Measurements from ENCODE around the gene TEX52. TPM values are rescaled to one million over a fixed set of nuclear protein-coding genes. Genes with fewer than 3 reads are reported as not detected.

Gene TEX52
- total RNA-seq, 3 donors from 2014 or later: not detected

GRCh38 chr12:2862876-2863275 is 6.0 kb upstream of the TEX52 start:
- intact Hi-C loops (cut with DNase I, micrococcal nuclease): no loop called here
- no peak for DNase-seq
- no peaks in the 10 kb centered on the region for H3K36me3 ChIP-seq (ENCODE audit: low read depth)
- no peaks in the 10 kb centered on the region for H3K9me3 ChIP-seq
- no peak overlapping the region for H3K4me3 ChIP-seq
- no peak for ATAC-seq
- TF ChIP-seq CTCF (IDR thresholded peaks at IDR 0.05): no peak
- H3K4me1 ChIP-seq (ENCODE audit: low read depth): no peaks in the 10 kb centered on the region

DNA sequence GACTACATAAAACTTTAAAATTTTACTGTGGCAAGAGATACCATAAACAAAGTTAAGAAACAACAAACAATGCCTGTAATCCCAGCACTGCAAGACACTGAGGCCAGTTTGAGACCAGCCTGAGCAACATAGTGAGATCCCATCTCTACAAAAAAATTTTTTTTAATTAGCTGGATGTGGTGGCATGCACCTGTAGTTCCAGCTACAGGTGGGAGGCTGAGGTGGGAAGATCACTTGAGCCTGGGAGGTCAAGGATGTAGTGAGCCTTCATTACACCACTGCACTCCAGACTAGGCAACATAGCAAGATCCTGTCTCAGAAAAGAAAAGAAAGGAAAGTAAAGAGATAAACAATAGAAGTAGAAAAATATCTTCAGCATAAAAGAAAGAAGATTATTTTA is 3.3 kb upstream of the TEX52 start:
- Histone ChIP-seq H3K4me1 (ENCODE audit: low read depth) (peaks cover 5% of the 10 kb centered on the region), H3K9me3 (no peaks in the 10 kb centered on the region), H3K36me3 (ENCODE audit: low read depth) (no peaks in the 10 kb centered on the region), H3K4me3 (no peak overlapping the region)
- ATAC-seq (no peak), DNase-seq (no peak)
- no peak for TF ChIP-seq CTCF (IDR thresholded peaks at IDR 0.05)
- intact Hi-C loops (cut with DNase I, micrococcal nuclease): no loop called here

GRCh38 chr12:2858944-2859421 is 2.1 kb upstream of the TEX52 start:
- no peak for ATAC-seq
- no peak for DNase-seq
- Histone ChIP-seq H3K9me3 (no peaks in the 10 kb centered on the region), H3K36me3 (ENCODE audit: low read depth) (no peaks in the 10 kb centered on the region), H3K4me3 (no peak overlapping the region), H3K4me1 (ENCODE audit: low read depth) (peaks cover 14% of the 10 kb centered on the region)
- intact Hi-C loops (cut with DNase I, micrococcal nuclease): loop anchor here in 1 of 2 donors (5.0 kb wide), 1 partner anchor 183 kb away; no protein-coding TSS in a partner anchor
- TF ChIP-seq CTCF (IDR thresholded peaks at IDR 0.05): no peak

- Histone ChIP-seq H3K4me3 (no peak overlapping the region), H3K4me1 (ENCODE audit: low read depth) (peaks cover 18% of the 10 kb centered on the region), H3K36me3 (ENCODE audit: low read depth) (no peaks in the 10 kb centered on the region), H3K9me3 (no peaks in the 10 kb centered on the region)
- intact Hi-C loops (cut with DNase I, micrococcal nuclease): loop anchor here in 1 of 2 donors (5.0 kb wide), 1 partner anchor 184 kb away; no protein-coding TSS in a partner anchor
- DNase-seq (no peak), ATAC-seq (no peak)
- TF ChIP-seq CTCF (IDR thresholded peaks at IDR 0.05): no peak
Observed at GRCh38 chr12:2858334-2858733, 1.5 kb upstream of the TEX52 start.

- ATAC-seq (no peak), DNase-seq (no peak)
- Histone ChIP-seq H3K4me1 (ENCODE audit: low read depth) (peaks cover 18% of the 10 kb centered on the region), H3K4me3 (no peak overlapping the region), H3K36me3 (ENCODE audit: low read depth) (no peaks in the 10 kb centered on the region), H3K9me3 (no peaks in the 10 kb centered on the region)
- TF ChIP-seq CTCF (IDR thresholded peaks at IDR 0.05): no peak
- intact Hi-C loops (cut with DNase I, micrococcal nuclease): loop anchor here in 1 of 2 donors (5.0 kb wide), 1 partner anchor 185 kb away; no protein-coding TSS in a partner anchor
Observed at GRCh38 chr12:2857576-2857975, 737 bp upstream of the TEX52 start.

GRCh38 chr12:2856051-2856450 is 788 bp downstream of the TEX52 start:
- DNase-seq: no peak
- no peak for TF ChIP-seq CTCF (IDR thresholded peaks at IDR 0.05)
- intact Hi-C loops (cut with DNase I, micrococcal nuclease): loop anchor here in 1 of 2 donors (5.0 kb wide), 1 partner anchor 186 kb away; no protein-coding TSS in a partner anchor

More at GRCh38 chr12:2856051-2856450, 788 bp downstream of the TEX52 start:
- Histone ChIP-seq H3K9me3 (no peaks in the 10 kb centered on the region), H3K4me1 (ENCODE audit: low read depth) (peaks cover 18% of the 10 kb centered on the region), H3K36me3 (ENCODE audit: low read depth) (no peaks in the 10 kb centered on the region), H3K4me3 (no peak overlapping the region)
- ATAC-seq: no peak

All from mucosa of descending colon (tissue), 3 donors.